GM23248 (cell line): ENCODE data around the gene BRD1.

Experiments
- EZH2 ChIP-seq: fragments of 200-600 bp; sonication (generic); IDR thresholded peaks from 2 replicates; pipeline ENCODE4 v1.6.1; 2018; ENCODE audit warnings: antibody characterized with exemption, mild to moderate bottlenecking; ENCODE audit not compliant: insufficient read depth, poor library complexity, severe bottlenecking
- EZH2phosphoT487 ChIP-seq: fragments of 200-600 bp; sonication (generic); IDR thresholded peaks from 2 replicates; pipeline ENCODE4 v1.6.1; 2018; ENCODE audit warnings: antibody characterized with exemption, moderate library complexity, mild to moderate bottlenecking, low read depth; ENCODE audit not compliant: insufficient read depth

GRCh38 chr22:49811020-49811791 is 16.5 kb downstream of the BRD1 start:
- TF ChIP-seq EZH2 (no peak), EZH2phosphoT487 (no peak)
